Upper lobe of left lung (tissue), 6 donors: ENCODE measurements around the gene CAPZA3. TPM values are rescaled to one million over a fixed set of nuclear protein-coding genes. Genes with fewer than 3 reads are reported as not detected.

Source experiments
- ATAC-seq, 2 donors: fragments of 200-7000 bp; cut with Tn5 transposase; one replicate each; pipeline ENCODE4 v1.9.1; 2022; ENCODE audit warnings: mild to moderate bottlenecking in 2 of 2, moderate library complexity in 2 of 2; ENCODE audit not compliant: low FRiP score in 2 of 2
- DNase-seq, 2 donors: peaks; one replicate each; pipeline ENCODE4 v3.0.0-alpha.2; 2019 to 2020
- H3K27ac ChIP-seq, 4 donors: fragments of 200-600 bp; sonication (generic); one replicate each; pipeline ENCODE4 v1.5.1; 2016 to 2019
- H3K27me3 ChIP-seq, 4 donors: fragments of 200-600 bp; sonication (generic); one replicate each; pipeline ENCODE4 v1.5.1; 2017 to 2019
- H3K36me3 ChIP-seq, 4 donors: fragments of 200-600 bp; sonication (generic); one replicate each; pipeline ENCODE4 v1.5.1; 2016 to 2019
- H3K4me1 ChIP-seq, 4 donors: fragments of 200-600 bp; sonication (generic); one replicate each; pipeline ENCODE4 v1.5.1; 2018 to 2019
- H3K4me3 ChIP-seq, 4 donors: fragments of 200-600 bp; sonication (generic); one replicate each; pipeline ENCODE4 v1.5.1; 2017 to 2019; ENCODE audit warnings: mild to moderate bottlenecking in 2 of 4, moderate library complexity in 1 of 4
- H3K9me3 ChIP-seq, 4 donors: fragments of 200-600 bp; sonication (generic); one replicate each; pipeline ENCODE4 v1.5.1; 2018 to 2019
- EP300 ChIP-seq, 4 donors: sonication (generic); formaldehyde crosslinking; IDR thresholded peaks; one replicate each; pipeline ENCODE4 v1.5.1; 2017; ENCODE audit warnings: antibody characterized with exemption in 4 of 4, control low read depth in 2 of 4
- POLR2A ChIP-seq, 4 donors: fragments of 450-650 bp; IDR thresholded peaks; one replicate each; pipeline ENCODE4 v1.5.1; 2016 to 2017; ENCODE audit warnings: antibody characterized with exemption in 4 of 4, mild to moderate bottlenecking in 2 of 4
- POLR2AphosphoS5 ChIP-seq, 2 donors: sonication (generic); formaldehyde crosslinking; IDR thresholded peaks; one replicate each; pipeline ENCODE4 v1.5.1; 2017; ENCODE audit warnings: antibody characterized with exemption in 2 of 2
- WGBS, 2 donors: methylation state at CpG; one replicate each; pipeline ENCODE4 v1.1.5; 2017 to 2018; 5-methylcytosine and 5-hydroxymethylcytosine counted together
- total RNA-seq, 6 donors: library from RNA; depleted of rRNA in 4 of 6; stranded (reverse); fragments of >200 nt in 4 of 6; gene quantifications; one replicate each; pipeline versions ENCODE4 v1.1.0 to v1.2.1, GENCODE V29; 2016 to 2021
- TF ChIP-seq, protein P1 (sequence below), 6 experiments: fragments of 450-650 bp in 4 of 6; fragments of 200-600 bp in 2 of 6; sonication (generic) in 2 of 6; IDR thresholded peaks; one replicate each; pipeline ENCODE4 v1.5.1; 2016 to 2019; ENCODE audit warnings: antibody characterized with exemption in 6 of 6
- donor health status: DM: no; HTN: no; CAD: no; lungs with moderate emphysema.
- donor health status: DM: no; HTN: yes; CAD: no; lungs with severe emphysema.

Gene CAPZA3
- total RNA-seq, 6 donors from 2014 or later, result not detected

DNA sequence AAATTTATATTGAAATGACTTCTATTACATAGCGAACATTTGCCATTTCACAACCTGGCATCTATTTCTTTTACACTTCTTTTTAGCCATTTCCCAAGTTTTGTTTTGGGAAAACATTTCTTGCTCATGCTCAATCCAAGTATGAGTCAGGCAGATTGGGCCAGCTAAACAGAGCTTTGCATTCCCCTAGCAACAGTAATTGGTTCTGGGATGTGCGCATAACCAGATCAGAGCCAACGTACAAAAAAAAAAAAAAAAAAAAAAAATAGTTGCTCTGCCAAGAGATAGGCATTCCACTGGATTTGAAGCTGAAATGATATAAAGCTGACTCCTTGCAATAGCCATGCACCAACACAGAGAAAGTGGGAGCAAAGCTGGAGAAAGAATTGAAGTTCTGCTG is 37.6 kb upstream of the CAPZA3 start:
- H3K36me3 ChIP-seq, result no peaks in the 10 kb centered on the region
- ATAC-seq, result peak in 1 of 2 donors; percentile 93
- TF ChIP-seq, protein P1, sequence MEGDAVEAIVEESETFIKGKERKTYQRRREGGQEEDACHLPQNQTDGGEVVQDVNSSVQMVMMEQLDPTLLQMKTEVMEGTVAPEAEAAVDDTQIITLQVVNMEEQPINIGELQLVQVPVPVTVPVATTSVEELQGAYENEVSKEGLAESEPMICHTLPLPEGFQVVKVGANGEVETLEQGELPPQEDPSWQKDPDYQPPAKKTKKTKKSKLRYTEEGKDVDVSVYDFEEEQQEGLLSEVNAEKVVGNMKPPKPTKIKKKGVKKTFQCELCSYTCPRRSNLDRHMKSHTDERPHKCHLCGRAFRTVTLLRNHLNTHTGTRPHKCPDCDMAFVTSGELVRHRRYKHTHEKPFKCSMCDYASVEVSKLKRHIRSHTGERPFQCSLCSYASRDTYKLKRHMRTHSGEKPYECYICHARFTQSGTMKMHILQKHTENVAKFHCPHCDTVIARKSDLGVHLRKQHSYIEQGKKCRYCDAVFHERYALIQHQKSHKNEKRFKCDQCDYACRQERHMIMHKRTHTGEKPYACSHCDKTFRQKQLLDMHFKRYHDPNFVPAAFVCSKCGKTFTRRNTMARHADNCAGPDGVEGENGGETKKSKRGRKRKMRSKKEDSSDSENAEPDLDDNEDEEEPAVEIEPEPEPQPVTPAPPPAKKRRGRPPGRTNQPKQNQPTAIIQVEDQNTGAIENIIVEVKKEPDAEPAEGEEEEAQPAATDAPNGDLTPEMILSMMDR (IDR thresholded peaks at IDR 0.05), result no peak
- TF ChIP-seq POLR2A (IDR thresholded peaks at IDR 0.05) (no peak), EP300 (IDR thresholded peaks at IDR 0.05) (no peak), POLR2AphosphoS5 (IDR thresholded peaks at IDR 0.05) (no peak)
- DNase-seq, result no peak
- H3K4me1 ChIP-seq, result no peaks in the 10 kb centered on the region
- no peak overlapping the region for H3K27ac ChIP-seq
- H3K9me3 ChIP-seq, result no peaks in the 10 kb centered on the region
- H3K4me3 ChIP-seq, result no peak overlapping the region
- H3K27me3 ChIP-seq, result no peaks in the 10 kb centered on the region
- 75 to 76% methylated on average over 3 of the region's 3 CpGs for WGBS, 2 donors

DNA sequence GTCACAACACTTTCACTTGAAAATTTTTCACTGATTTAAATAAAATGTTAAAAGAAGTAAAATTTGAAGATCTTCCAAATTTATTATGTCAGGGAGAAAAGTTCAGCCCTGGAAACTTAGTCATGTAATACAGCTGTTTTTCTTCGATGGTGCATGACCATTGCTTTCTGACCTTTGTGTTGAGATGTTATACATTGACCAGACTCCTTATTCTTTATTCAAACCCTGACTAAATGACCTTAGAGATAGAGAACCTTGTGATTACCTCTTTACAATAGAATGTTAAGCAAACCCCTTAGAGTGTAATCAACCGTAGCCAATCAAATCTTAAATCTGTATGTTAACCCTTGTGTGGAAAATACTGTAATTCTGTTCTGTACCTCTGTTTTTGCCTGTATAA is 34.6 kb upstream of the CAPZA3 start:
- no peak for DNase-seq
- Histone ChIP-seq H3K4me1 (no peaks in the 10 kb centered on the region), H3K9me3 (no peaks in the 10 kb centered on the region), H3K4me3 (no peak overlapping the region), H3K27me3 (no peaks in the 10 kb centered on the region), H3K36me3 (no peaks in the 10 kb centered on the region), H3K27ac (no peak overlapping the region)
- ATAC-seq, result no peak
- 67 to 72% methylated on average over 2 of the region's 2 CpGs for WGBS, 2 donors
- TF ChIP-seq POLR2AphosphoS5 (IDR thresholded peaks at IDR 0.05), result no peak
- TF ChIP-seq EP300 (IDR thresholded peaks at IDR 0.05), result no peak
- TF ChIP-seq POLR2A (IDR thresholded peaks at IDR 0.05), result no peak
- TF ChIP-seq, protein P1 (IDR thresholded peaks at IDR 0.05), result no peak

DNA sequence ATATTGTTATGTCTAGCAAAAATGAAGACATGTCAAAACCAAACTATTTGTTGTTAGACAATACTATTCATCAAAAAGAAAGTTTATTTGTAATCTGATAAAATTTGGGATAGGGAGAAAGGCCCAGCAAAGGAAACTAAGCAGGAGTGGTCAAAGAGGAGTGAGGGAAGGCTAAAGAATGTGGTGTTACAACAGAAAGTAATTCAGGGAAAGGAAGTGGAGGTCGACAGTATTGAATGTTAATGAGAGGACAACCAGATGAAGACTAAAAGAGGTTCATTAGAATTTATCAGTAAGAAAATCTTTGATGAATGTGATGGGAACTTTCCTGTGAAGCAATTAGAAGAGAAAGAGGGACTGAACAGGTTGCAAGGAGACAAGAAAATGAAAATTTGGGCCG is 34.0 kb upstream of the CAPZA3 start:
- 60% methylated on average over 2 of the region's 2 CpGs for WGBS, 2 donors
- H3K4me3 ChIP-seq, result no peak overlapping the region
- H3K9me3 ChIP-seq, result no peaks in the 10 kb centered on the region
- H3K27ac ChIP-seq, result no peak overlapping the region
- TF ChIP-seq EP300 (IDR thresholded peaks at IDR 0.05) (no peak), POLR2A (IDR thresholded peaks at IDR 0.05) (no peak), POLR2AphosphoS5 (IDR thresholded peaks at IDR 0.05) (no peak)
- TF ChIP-seq, protein P1 (IDR thresholded peaks at IDR 0.05), result no peak
- ATAC-seq (no peak), DNase-seq (no peak)
- H3K36me3 ChIP-seq, result no peaks in the 10 kb centered on the region
- no peaks in the 10 kb centered on the region for H3K4me1 ChIP-seq
- no peaks in the 10 kb centered on the region for H3K27me3 ChIP-seq

DNA sequence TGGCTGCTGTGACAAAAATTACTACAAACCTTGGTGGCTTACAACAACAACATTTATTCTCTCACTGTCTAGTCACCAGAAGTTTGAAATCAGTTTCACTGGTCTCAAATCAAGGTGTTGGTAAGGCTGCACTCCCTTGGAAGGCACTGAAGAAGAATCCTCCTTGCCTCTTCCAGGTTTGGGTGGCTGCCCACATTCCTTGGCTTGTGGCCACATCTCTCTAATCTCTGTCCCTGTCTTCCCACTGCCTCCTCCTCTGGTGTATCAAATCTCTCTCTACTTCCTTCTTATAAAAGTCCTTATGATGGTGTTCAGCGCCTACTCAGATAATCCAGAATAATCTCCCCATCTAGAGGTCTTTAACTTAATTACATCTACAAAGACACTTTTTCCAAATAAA is 31.1 kb upstream of the CAPZA3 start:
- H3K27me3 ChIP-seq, result no peaks in the 10 kb centered on the region
- H3K36me3 ChIP-seq, result no peaks in the 10 kb centered on the region
- no peaks in the 10 kb centered on the region for H3K9me3 ChIP-seq
- ATAC-seq (no peak), DNase-seq (no peak)
- TF ChIP-seq POLR2A (IDR thresholded peaks at IDR 0.05) (no peak), EP300 (IDR thresholded peaks at IDR 0.05) (no peak), POLR2AphosphoS5 (IDR thresholded peaks at IDR 0.05) (no peak)
- TF ChIP-seq, protein P1 (IDR thresholded peaks at IDR 0.05), result no peak
- 93 to 97% methylated on average over 1 of the region's 1 CpG for WGBS, 2 donors
- H3K4me3 ChIP-seq, result no peak overlapping the region
- no peaks in the 10 kb centered on the region for H3K4me1 ChIP-seq
- H3K27ac ChIP-seq, result no peak overlapping the region

DNA sequence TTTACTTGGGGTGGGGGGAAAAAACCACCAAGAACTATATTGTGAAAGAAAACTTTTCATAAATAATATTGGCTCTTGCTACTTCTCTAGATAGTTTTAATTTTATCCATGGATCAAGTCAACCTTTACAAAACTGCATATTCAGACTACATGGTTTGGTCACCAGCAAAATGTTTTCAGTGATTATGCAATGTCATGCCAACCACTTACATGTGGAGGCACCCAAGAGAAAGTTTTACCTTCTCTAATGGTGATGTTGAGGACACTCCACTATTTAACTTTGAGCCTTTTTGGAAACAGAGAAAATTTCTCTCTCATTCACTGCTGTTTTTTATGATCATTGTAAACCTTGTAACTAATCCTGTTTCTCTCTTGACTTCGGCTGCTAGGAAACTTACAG is 21.7 kb upstream of the CAPZA3 start:
- no peak for TF ChIP-seq EP300 (IDR thresholded peaks at IDR 0.05)
- no peak for TF ChIP-seq POLR2AphosphoS5 (IDR thresholded peaks at IDR 0.05)
- TF ChIP-seq POLR2A (IDR thresholded peaks at IDR 0.05), result no peak
- TF ChIP-seq, protein P1 (IDR thresholded peaks at IDR 0.05), result no peak
- ATAC-seq (no peak), DNase-seq (no peak)
- H3K27me3 ChIP-seq, result no peaks in the 10 kb centered on the region
- H3K27ac ChIP-seq, result no peak overlapping the region
- 90 to 91% methylated on average over 1 of the region's 1 CpG for WGBS, 2 donors
- H3K36me3 ChIP-seq, result no peaks in the 10 kb centered on the region
- no peaks in the 10 kb centered on the region for H3K4me1 ChIP-seq
- no peak overlapping the region for H3K4me3 ChIP-seq
- no peaks in the 10 kb centered on the region for H3K9me3 ChIP-seq
